K562 (cell line): ENCODE data around the gene GALNT12. TPM values are rescaled to one million over a fixed set of nuclear protein-coding genes. Genes with fewer than 3 reads are reported as not detected.

Experiments used
- ATAC-seq: fragments of 200-7000 bp; cut with Tn5 transposase; 3 replicates; pipeline ENCODE4 v1.9.1; 2020; ENCODE audit warnings: moderate library complexity
- BruUV-seq: library from RNA; stranded (reverse); fragments of 400-500 nt; replicated peaks from 2 replicates; lab custom pipeline; 2021; lab: Mats Ljungman, UMichigan
- CTCF ChIA-PET: fragments of 300-600 bp; formaldehyde crosslinking; extraction: SDS; loops from one replicate; lab custom pipeline; 2021; ENCODE audit warnings: low intra/inter-chr PET ratio; lab: Yijun Ruan, JAX
- POLR2A ChIA-PET: fragments of 300-600, 350-650 bp; sonication (Branson Sonifier 250); formaldehyde crosslinking; extraction: SDS; loops from one replicate; lab custom pipeline; 2021; ENCODE audit warnings: antibody characterized with exemption, inconsistent platforms; lab: Yijun Ruan, JAX
- DNase-seq, 4 experiments: peaks; one replicate each; pipeline versions ENCODE4 v3.0.0 to v3.0.0-alpha.2; 2011 to 2018; ENCODE audit warnings: low spot score in 3 of 4, mixed read lengths in 3 of 4; ENCODE audit errors: extremely low read depth in 1 of 4
- FAIRE-seq: peaks from 2 replicates; lab custom pipeline; 2011; peaks lifted over from hg19 to GRCh38; lab: Jason Lieb, UNC
- H2AFZ ChIP-seq: 2 replicates; pipeline ENCODE4 v1.6.0; 2011; ENCODE audit warnings: low read depth, low read length, control low read depth, inconsistent platforms
- H3K27ac ChIP-seq: fragments of 200-600 bp; 3 replicates; pipeline ENCODE4 v1.8.0; 2011; ENCODE audit warnings: low read depth, mild to moderate bottlenecking, control low read depth, inconsistent platforms, low read length, moderate library complexity, mixed read lengths; ENCODE audit errors: extremely low read depth
- H3K27me3 ChIP-seq, 2 experiments: fragments of 300-600 bp in 1 of 2; 2 replicates in 1 of 2; 3 replicates in 1 of 2; pipeline versions ENCODE4 v1.6.0 to v1.8.0; 2011; ENCODE audit warnings: inconsistent platforms in 2 of 2, low read length in 2 of 2, mild to moderate bottlenecking in 1 of 2, mixed read lengths in 1 of 2, moderate library complexity in 1 of 2; ENCODE audit not compliant: control insufficient read depth in 2 of 2, insufficient read depth in 2 of 2
- H3K36me3 ChIP-seq: fragments of 300-600 bp; 3 replicates; pipeline ENCODE4 v1.8.0; 2011; ENCODE audit warnings: mild to moderate bottlenecking, low read length, inconsistent platforms; ENCODE audit not compliant: control insufficient read depth, insufficient read depth
- H3K4me1 ChIP-seq, 2 experiments: fragments of 200-600 bp in 1 of 2; replicated peaks in 1 of 2; 2 replicates in 1 of 2; 3 replicates in 1 of 2; pipeline versions ENCODE4 v1.5.1 to v1.8.0; 2011; ENCODE audit warnings: inconsistent platforms in 2 of 2, low read length in 2 of 2, mild to moderate bottlenecking in 1 of 2, mixed read lengths in 1 of 2, moderate library complexity in 1 of 2; ENCODE audit not compliant: control insufficient read depth in 2 of 2, insufficient read depth in 2 of 2
- H3K4me2 ChIP-seq: 2 replicates; pipeline ENCODE4 v1.6.1; 2011; ENCODE audit warnings: low read length, control low read depth, inconsistent platforms, mixed read lengths; ENCODE audit not compliant: insufficient read depth
- H3K4me3 ChIP-seq: fragments of 200-600 bp; sonication (generic), shearing (Covaris generic); 2 replicates; pipeline ENCODE4 v1.5.1; 2016; ENCODE audit warnings: control low read depth, inconsistent platforms
- H3K79me2 ChIP-seq: fragments of 200-600 bp; 3 replicates; pipeline ENCODE4 v1.8.0; 2011; ENCODE audit warnings: low read length, inconsistent platforms; ENCODE audit not compliant: control insufficient read depth, insufficient read depth
- H3K9ac ChIP-seq, 2 experiments: 2 replicates each; pipeline versions ENCODE4 v1.6.0 to v1.6.1; 2011; ENCODE audit warnings: low read depth in 2 of 2, low read length in 2 of 2, control low read depth in 1 of 2, inconsistent platforms in 1 of 2, mild to moderate bottlenecking in 1 of 2, mixed read lengths in 1 of 2; ENCODE audit not compliant: insufficient read depth in 1 of 2
- H3K9me1 ChIP-seq: one replicate; pipeline ENCODE4 v1.6.0; 2011; ENCODE audit warnings: inconsistent platforms, mild to moderate bottlenecking, low read length, moderate library complexity; ENCODE audit not compliant: control insufficient read depth, insufficient read depth
- H3K9me3 ChIP-seq: replicated peaks from 2 replicates; pipeline ENCODE4 v1.5.1; 2011; ENCODE audit warnings: low read depth, low read length, inconsistent platforms; ENCODE audit not compliant: control insufficient read depth, insufficient read depth
- H4K20me1 ChIP-seq: replicated peaks from 2 replicates; pipeline ENCODE4 v1.6.1; 2011; ENCODE audit warnings: low read length, inconsistent platforms, mixed read lengths; ENCODE audit not compliant: control insufficient read depth, insufficient read depth
- C11orf30 ChIP-seq: fragments of 450-650 bp; IDR thresholded peaks from 2 replicates; pipeline ENCODE4 v1.6.1; 2016; ENCODE audit warnings: low read depth, mild to moderate bottlenecking
- CCNT2 ChIP-seq: IDR thresholded peaks from 2 replicates; pipeline ENCODE4 v1.6.1; 2011; ENCODE audit warnings: borderline replicate concordance, low read depth, mild to moderate bottlenecking, moderate library complexity, mixed read lengths, low read length; ENCODE audit not compliant: insufficient read length; ENCODE audit errors: extremely low read depth
- ETV6 ChIP-seq, 3 experiments: fragments of 150-350 bp in 1 of 3; sonication (generic) in 1 of 3; formaldehyde crosslinking in 1 of 3; IDR thresholded peaks; 2 replicates each; pipeline versions ENCODE4 v1.6.1 to v1.8.0; 2014 to 2022; ENCODE audit warnings: borderline replicate concordance in 2 of 3, low read depth in 2 of 3, antibody characterized with exemption in 1 of 3, low read length in 1 of 3, mild to moderate bottlenecking in 1 of 3, missing genetic modification reagents in 1 of 3
- FOXP1 ChIP-seq: sonication (generic); formaldehyde crosslinking; IDR thresholded peaks from 2 replicates; pipeline ENCODE4 v1.8.0; 2022; ENCODE audit warnings: mild to moderate bottlenecking, missing genetic modification reagents
- HDAC2 ChIP-seq: fragments of 450-650 bp; IDR thresholded peaks from 2 replicates; pipeline ENCODE4 v1.6.1; 2016; ENCODE audit warnings: mild to moderate bottlenecking
- MAFF ChIP-seq: IDR thresholded peaks from 2 replicates; pipeline ENCODE4 v1.6.1; 2012; ENCODE audit warnings: low read length, improper control_type of control experiment
- MEF2D ChIP-seq: conservative IDR thresholded peaks from 2 replicates; pipeline ENCODE4 v1.6.1; 2016; ENCODE audit warnings: low read depth, missing genetic modification characterization, missing compliant biosample characterization
- NCOA4 ChIP-seq: fragments of 450-650 bp; IDR thresholded peaks from 2 replicates; pipeline ENCODE4 v1.6.1; 2018; ENCODE audit warnings: mild to moderate bottlenecking; ENCODE audit not compliant: partially characterized antibody
- POLR2B ChIP-seq: fragments of 450-650 bp; IDR thresholded peaks from 2 replicates; pipeline ENCODE4 v1.6.1; 2018; ENCODE audit warnings: low read depth; ENCODE audit not compliant: partially characterized antibody
- RBM14 ChIP-seq: fragments of 200-400 bp; formaldehyde crosslinking; IDR thresholded peaks from 2 replicates; pipeline ENCODE4 v1.6.1; 2018; ENCODE audit warnings: low read depth, mild to moderate bottlenecking, low read length, moderate library complexity, borderline replicate concordance; ENCODE audit not compliant: insufficient read depth
- RUNX1 ChIP-seq: sonication (generic); IDR thresholded peaks from 2 replicates; pipeline ENCODE4 v1.6.1; 2016; ENCODE audit warnings: antibody characterized with exemption, low read depth
- TAF7 ChIP-seq: fragments of 450-650 bp; IDR thresholded peaks from 2 replicates; pipeline ENCODE4 v1.6.1; 2016; ENCODE audit warnings: missing genetic modification characterization, missing compliant biosample characterization
- ZNF316 ChIP-seq: fragments of 450-650 bp; IDR thresholded peaks from 2 replicates; pipeline ENCODE4 v1.6.1; 2016
- ZNF408 ChIP-seq: fragments of 250-450 bp; sonication (Bioruptor Pico); IDR thresholded peaks from 2 replicates; pipeline ENCODE4 v1.4.0; 2020; ENCODE audit warnings: low read depth, mild to moderate bottlenecking, moderate library complexity
- WGBS: fragments of 100-300 bp; shearing (Covaris generic); methylation state at CpG from one replicate; pipeline ENCODE4 v1.1.6; 2016; ENCODE audit warnings: low coverage, mixed read lengths; ENCODE audit not compliant: insufficient coverage; ENCODE audit errors: missing lambda C conversion rate; 5-methylcytosine and 5-hydroxymethylcytosine counted together
- in situ Hi-C: fragments of 300-500 bp; cut with MboI; formaldehyde crosslinking; loops from 4 replicates; pipeline ENCODE4 v1.15.0; 2018; ENCODE audit warnings: inconsistent platforms, mixed read lengths
- intact Hi-C: fragments of 100-400 bp; cut with micrococcal nuclease; formaldehyde crosslinking; loops from 2 replicates; pipeline ENCODE4 v1.14.2; 2022
- polyA plus RNA-seq, 8 experiments: library from polyadenylated mRNA; depleted of rRNA in 4 of 8; stranded (reverse) in 5 of 8; unstranded in 3 of 8; fragments of >200 nt; fragmentation: Nextera tagmentation in 2 of 8; fragmentation: Illumina TruSeq in 1 of 8; extraction: Ambion mirVana in 2 of 8; extraction: Trizol in 1 of 8; gene quantifications; 2 replicates each; pipeline versions ENCODE4 v1.2.1 to v1.2.3, GENCODE V29; 2011 to 2014; ENCODE audit warnings: inconsistent platforms in 1 of 8, missing spikeins in 1 of 8
- total RNA-seq, 7 experiments: library from RNA; depleted of rRNA in 6 of 7; stranded (reverse); fragments of >200 nt in 6 of 7; fragmentation: Illumina TruSeq in 2 of 7; extraction: Trizol in 2 of 7; gene quantifications; 2 replicates each; pipeline versions ENCODE4 v1.2.1 to v1.2.3, GENCODE V29; 2011 to 2021; ENCODE audit warnings: low replicate concordance in 1 of 7
- TF ChIP-seq, protein P1 (sequence below): fragments of 250-450 bp; sonication (Bioruptor Pico); IDR thresholded peaks from 2 replicates; pipeline ENCODE4 v1.5.0; 2021; ENCODE audit warnings: mild to moderate bottlenecking, moderate library complexity

Gene GALNT12
- total and polyA plus RNA-seq, 9 of the 15 experiments (the other 6 are each of a cell fraction or from before 2014, with no cell fraction given): 29.7 to 82.9 (median 44.2) TPM

DNA sequence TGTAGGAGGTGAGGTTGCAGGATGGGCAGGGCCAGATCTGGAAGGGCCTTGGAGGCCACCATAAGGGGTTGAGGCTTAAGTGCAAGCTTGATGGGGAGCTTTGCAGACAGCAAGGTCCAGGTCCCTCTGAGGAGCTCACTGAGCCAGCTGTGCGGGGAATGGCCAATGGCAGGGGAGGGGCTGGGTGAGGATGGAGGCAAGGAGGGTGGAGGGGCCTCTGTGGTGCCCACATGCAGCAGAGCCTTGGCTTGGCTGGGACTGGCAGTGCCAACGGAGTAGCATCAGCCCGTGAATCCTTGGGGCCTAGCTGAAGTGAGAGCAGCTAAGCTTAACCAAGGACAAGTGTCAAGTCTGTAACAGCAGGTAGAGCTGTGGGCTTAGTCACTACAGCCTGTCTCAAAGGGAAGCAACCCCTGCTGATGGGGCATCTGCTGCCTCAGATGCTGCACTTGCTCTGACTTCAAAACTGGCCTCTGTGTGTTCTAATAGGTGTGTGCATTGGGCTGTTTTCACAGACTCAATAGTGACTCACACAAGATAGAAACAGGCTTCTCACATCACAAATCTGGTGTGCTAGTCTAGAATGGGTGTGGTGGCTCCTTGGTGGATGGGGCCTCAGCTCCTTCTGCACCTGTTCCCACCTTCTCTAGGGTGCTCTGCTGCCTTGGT lies 16.3 kb downstream of the GALNT12 start:
- CTCF ChIA-PET: interaction anchor here (0.7 kb wide), 1 partner anchor 25 kb away, joined by 3 read pairs; no protein-coding TSS in a partner anchor

DNA sequence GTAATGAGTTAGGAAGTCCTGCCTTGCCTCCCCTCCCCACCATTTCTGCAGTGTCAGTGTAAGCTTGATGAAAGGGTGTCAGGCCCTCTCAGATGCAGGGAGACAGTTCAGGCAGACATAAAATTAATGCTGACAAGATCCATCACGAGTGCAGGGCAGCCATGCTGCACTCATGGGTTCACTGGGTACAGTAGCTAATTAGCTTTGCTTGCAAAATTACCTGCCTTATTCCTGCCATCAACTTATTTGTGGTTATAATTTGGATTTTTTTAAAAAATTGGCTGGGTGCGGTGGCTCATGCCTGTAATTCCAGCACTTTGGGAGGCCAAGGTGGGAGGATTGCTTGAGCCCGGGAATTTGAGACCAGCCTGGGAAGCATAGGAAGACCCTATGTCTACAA lies 17.9 kb downstream of the GALNT12 start:
- in situ Hi-C loops: no loop called here
- POLR2A ChIA-PET: interaction anchor here (0.6 to 1.8 kb wide), 8 partner anchors 9 to 1247 kb away, joined by 3 to 5 read pairs (median 3); partner anchors contain the start of gene TGFBR1

More for the DNA sequence above, 16.3 kb downstream of the GALNT12 start:
- no peak overlapping the region for H3K9ac ChIP-seq
- no peak overlapping the region for H3K4me3 ChIP-seq
- H3K9me3 ChIP-seq: peaks cover 6% of the 10 kb centered on the region
- H3K4me1 ChIP-seq: peaks cover 6 to 9% of the 10 kb centered on the region in 2 experiments; a peak in 4 of 5 replicates
- no peak overlapping the region for H2AFZ ChIP-seq
- intact Hi-C loops: no loop called here
- no peak overlapping the region for H3K4me2 ChIP-seq
- no peak overlapping the region for H3K27ac ChIP-seq
- no TSS peak for BruUV-seq
- FAIRE-seq (no peak), DNase-seq (no peak), ATAC-seq (no peak)
- H3K36me3 ChIP-seq: peaks cover 69% of the 10 kb centered on the region; the same call in 2 of the 3 replicates
- TF ChIP-seq CCNT2 (no peak), ETV6 (IDR thresholded peaks at IDR 0.05; ENCODE audit: borderline replicate concordance in 1 of 2, low read depth in 2 of 2, low read length in 1 of 2) (no peak), ETV6 (CRISPR knock-in tag; IDR thresholded peaks at IDR 0.05; ENCODE audit: borderline replicate concordance) (no peak), RUNX1 (no peak), ZNF408 (CRISPR knock-in tag) (no peak), POLR2B (no peak), C11orf30 (no peak), FOXP1 (no peak), NCOA4 (no peak)
- TF ChIP-seq, all 486 proteins: peak for 0
- WGBS: 97% methylated on average over 2 of the region's 3 CpGs
- in situ Hi-C loops: no loop called here
- Histone ChIP-seq H3K27me3 (no peaks in the 10 kb centered on the region), H3K79me2 (no peaks in the 10 kb centered on the region), H4K20me1 (no peaks in the 10 kb centered on the region), H3K9me1 (no peaks in the 10 kb centered on the region)
- POLR2A ChIA-PET: interaction anchor here (1.2 kb wide), 1 partner anchor 26 kb away, joined by 3 read pairs; no protein-coding TSS in a partner anchor

More for the DNA sequence above, 17.9 kb downstream of the GALNT12 start:
- intact Hi-C loops: no loop called here
- BruUV-seq: no TSS peak
- peaks cover 65% of the 10 kb centered on the region for H3K36me3 ChIP-seq
- ATAC-seq (no peak), DNase-seq (no peak), FAIRE-seq (peak; percentile 48)
- no peaks in the 10 kb centered on the region for H4K20me1 ChIP-seq
- H3K4me1 ChIP-seq: peaks cover 8% of the 10 kb centered on the region in 2 experiments; a peak in 4 of 5 replicates
- no peaks in the 10 kb centered on the region for H3K27me3 ChIP-seq
- CTCF ChIA-PET: no interaction called here
- H3K9me3 ChIP-seq: peaks cover 6% of the 10 kb centered on the region
- 80% methylated on average over 3 of the region's 3 CpGs for WGBS
- H2AFZ ChIP-seq: no peak overlapping the region
- H3K4me2 ChIP-seq: no peak overlapping the region
- H3K79me2 ChIP-seq: no peaks in the 10 kb centered on the region
- H3K4me3 ChIP-seq: no peak overlapping the region
- H3K9me1 ChIP-seq: no peaks in the 10 kb centered on the region
- H3K9ac ChIP-seq: no peak overlapping the region
- TF ChIP-seq, protein P1, sequence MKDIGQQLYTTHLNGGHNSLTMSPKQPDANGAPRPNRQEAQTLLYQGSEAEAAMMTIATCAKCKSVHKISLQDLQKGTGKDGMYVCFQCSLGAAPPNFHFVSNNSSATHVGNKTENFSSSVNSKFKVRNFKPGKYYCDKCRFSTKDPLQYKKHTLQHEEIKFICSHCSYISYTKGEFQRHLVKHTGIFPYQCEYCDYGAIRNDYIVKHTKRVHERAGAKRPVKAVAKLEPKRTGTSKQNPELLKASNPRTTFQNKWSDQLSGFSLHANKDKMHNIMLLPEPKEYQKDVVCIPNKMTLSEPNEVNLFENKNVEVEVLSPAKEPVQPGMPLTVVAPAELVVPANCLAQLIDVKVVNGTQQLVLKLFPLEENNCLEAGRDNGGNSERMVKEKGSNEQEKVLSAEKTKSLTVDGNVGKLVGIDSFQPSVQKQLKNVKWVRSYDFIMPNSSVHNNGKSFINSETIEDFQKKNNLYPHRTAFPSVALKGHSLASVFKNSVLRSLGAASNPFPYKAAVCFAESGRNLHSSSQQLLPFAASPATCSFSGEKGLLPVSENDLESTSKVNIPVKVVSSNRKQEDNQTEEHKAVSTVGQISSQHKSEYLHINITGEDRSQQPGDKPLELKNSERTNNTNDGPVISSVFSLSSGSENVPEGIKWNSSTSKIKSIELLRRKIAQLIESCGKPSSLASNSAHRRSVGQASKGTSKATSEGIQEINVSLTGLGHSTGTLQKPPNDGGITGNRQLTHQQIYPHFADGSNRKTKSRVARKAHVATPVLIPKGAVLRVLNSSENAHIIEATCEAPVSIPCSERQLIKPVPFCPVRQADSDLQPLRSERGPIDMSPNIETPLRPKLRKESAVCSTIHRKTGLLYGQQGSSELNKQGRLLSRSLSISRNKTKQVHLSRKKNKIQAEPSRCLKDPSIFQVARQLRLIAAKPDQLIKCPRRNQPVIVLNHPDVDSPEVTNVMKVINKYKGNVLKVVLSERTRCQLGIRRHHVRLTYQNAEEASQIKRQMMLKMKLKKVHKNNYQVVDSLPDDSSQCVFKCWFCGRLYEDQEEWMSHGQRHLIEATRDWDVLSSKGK (CRISPR knock-in tag): no peak
- no peak for TF ChIP-seq RUNX1
- TF ChIP-seq RBM14: no peak
- no peak for TF ChIP-seq TAF7 (tag)
- TF ChIP-seq ZNF316: peak; percentile 63
- 0 out of 2 replicates have a peak, but pooled peaks have one; percentile 27 for TF ChIP-seq MAFF
- no peak for TF ChIP-seq MEF2D (tag)
- TF ChIP-seq HDAC2: no peak
- 0 out of 2 replicates have a peak, but pooled peaks have one; percentile 15 for TF ChIP-seq C11orf30
- H3K27ac ChIP-seq: no peak overlapping the region
